GM12878 (cell line): Measurements from ENCODE around the gene ZDHHC14. TPM values are rescaled to one million over a fixed set of nuclear protein-coding genes. Genes with fewer than 3 reads are reported as not detected.

Experiments used
- BACH1 ChIP-seq: fragments of 450-650 bp; IDR thresholded peaks from 2 replicates; pipeline ENCODE4 v1.6.1; 2017; ENCODE audit warnings: mild to moderate bottlenecking, borderline replicate concordance
- BCL11A ChIP-seq: IDR thresholded peaks from 2 replicates; pipeline ENCODE4 v1.6.1; 2011; ENCODE audit warnings: low read depth, low read length
- EP300 ChIP-seq, 2 experiments: fragments of 150-350 bp in 1 of 2; IDR thresholded peaks; 2 replicates each; pipeline ENCODE4 v1.6.1; 2011 to 2012; ENCODE audit warnings: low read depth in 2 of 2, low read length in 2 of 2, borderline replicate concordance in 1 of 2, improper control_type of control experiment in 1 of 2, inconsistent platforms in 1 of 2; ENCODE audit not compliant: control insufficient read depth in 1 of 2
- ETV6 ChIP-seq, 2 experiments: fragments of 450-650 bp in 1 of 2; IDR thresholded peaks in 1 of 2; conservative IDR thresholded peaks in 1 of 2; 2 replicates each; pipeline ENCODE4 v1.6.1; 2014; ENCODE audit warnings: antibody characterized with exemption in 1 of 2, borderline replicate concordance in 1 of 2, low read depth in 1 of 2, mild to moderate bottlenecking in 1 of 2, moderate library complexity in 1 of 2
- FOXM1 ChIP-seq: IDR thresholded peaks from 2 replicates; pipeline ENCODE4 v1.6.1; 2012; ENCODE audit warnings: low read depth, mild to moderate bottlenecking, inconsistent platforms, low read length, moderate library complexity
- KLF5 ChIP-seq: fragments of 450-650 bp; IDR thresholded peaks from 2 replicates; pipeline ENCODE4 v1.6.1; 2014; ENCODE audit warnings: mild to moderate bottlenecking; ENCODE audit not compliant: partially characterized antibody
- MTA3 ChIP-seq: IDR thresholded peaks from 2 replicates; pipeline ENCODE4 v1.6.1; 2012; ENCODE audit warnings: low read length, inconsistent platforms, borderline replicate concordance
- NFXL1 ChIP-seq: fragments of 450-650 bp; IDR thresholded peaks from 2 replicates; pipeline ENCODE4 v1.6.1; 2017; ENCODE audit warnings: antibody characterized with exemption, mild to moderate bottlenecking, borderline replicate concordance
- POU2F2 ChIP-seq: IDR thresholded peaks from 3 replicates; pipeline ENCODE4 v1.6.1; 2011; ENCODE audit warnings: low read depth, mild to moderate bottlenecking, low read length, borderline replicate concordance
- RB1 ChIP-seq: fragments of 450-650 bp; formaldehyde crosslinking; IDR thresholded peaks from 2 replicates; pipeline ENCODE4 v1.6.1; 2017; ENCODE audit warnings: mild to moderate bottlenecking, borderline replicate concordance
- WRNIP1 ChIP-seq: IDR thresholded peaks from 2 replicates; pipeline ENCODE4 v1.6.1; 2011; ENCODE audit warnings: low read depth, low read length, improper control_type of control experiment, borderline replicate concordance
- ZNF217 ChIP-seq: fragments of 450-650 bp; IDR thresholded peaks from 2 replicates; pipeline ENCODE4 v1.6.1; 2017; ENCODE audit warnings: antibody characterized with exemption, mild to moderate bottlenecking
- ZNF274 ChIP-seq: IDR thresholded peaks from one replicate; pipeline ENCODE4 v1.8.0; 2011; ENCODE audit not compliant: insufficient read length, insufficient read depth
- ZSCAN29 ChIP-seq: fragments of 450-650 bp; IDR thresholded peaks from 2 replicates; pipeline ENCODE4 v1.6.1; 2017; ENCODE audit warnings: mild to moderate bottlenecking, moderate library complexity
- polyA plus RNA-seq, 11 experiments: library from polyadenylated mRNA; depleted of rRNA in 4 of 11; unstranded in 6 of 11; stranded (reverse) in 5 of 11; fragments of >200 nt; fragmentation: Nextera tagmentation in 4 of 11; fragmentation: Illumina TruSeq in 1 of 11; extraction: Ambion mirVana in 4 of 11; extraction: Trizol in 1 of 11; gene quantifications; 1 replicate in 1 of 11; 2 replicates in 10 of 11; pipeline versions ENCODE4 v1.2.1 to v1.2.3, GENCODE V29; 2011 to 2016; ENCODE audit warnings: inconsistent platforms in 2 of 11, missing spikeins in 2 of 11, low read depth in 1 of 11
- total RNA-seq, 4 experiments: library from RNA; depleted of rRNA in 3 of 4; stranded (reverse); fragments of >200 nt in 3 of 4; fragmentation: Illumina TruSeq in 1 of 4; extraction: Trizol in 1 of 4; gene quantifications; 2 replicates each; pipeline versions ENCODE4 v1.2.1 to v1.2.3, GENCODE V29; 2013 to 2021
- TF ChIP-seq, protein P1 (sequence below): IDR thresholded peaks from 2 replicates; pipeline ENCODE4 v1.6.1; 2012; ENCODE audit warnings: low read length, inconsistent platforms

ZDHHC14 gene
- total and polyA plus RNA-seq, 10 of the 15 experiments (the other 5 are each of a cell fraction or from before 2014, with no cell fraction given), result 0.15 to 16.0 (median 0.76) TPM; not detected in 1

DNA sequence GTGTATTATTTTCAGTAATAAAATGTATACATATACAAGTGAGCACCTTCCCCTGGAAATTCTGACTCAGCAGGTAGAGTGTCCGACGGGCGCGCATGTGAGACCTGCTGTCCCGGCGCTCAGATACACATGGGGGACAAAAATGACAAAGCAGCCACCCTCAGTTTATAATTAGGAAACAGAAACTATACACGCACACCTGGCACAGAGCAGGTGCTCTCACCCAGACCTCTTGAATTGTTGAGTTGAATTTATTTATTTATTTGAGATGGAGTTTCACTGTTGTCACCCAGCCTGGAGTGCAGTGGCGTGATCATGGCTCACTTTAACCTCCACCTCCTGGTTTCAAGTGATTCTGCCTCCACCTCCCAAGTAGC, 180.4 kb downstream of the ZDHHC14 start (continued):
- TF ChIP-seq NFXL1 (no peak), ZNF217 (no peak; the same call in 1 of the 2 replicates), FOXM1 (0 out of 2 replicates have a peak, but pooled peaks have one; percentile 19), EP300 (IDR thresholded peaks at IDR 0.05; ENCODE audit: borderline replicate concordance in 1 of 2, control insufficient read depth in 1 of 2, low read depth in 2 of 2, low read length in 2 of 2) (peak; percentile 33 to 79; a peak in 2 of 4 replicates), MTA3 (0 out of 2 replicates have a peak, but pooled peaks have one; percentile 6), BACH1 (peak; percentile 40), KLF5 (no peak), BCL11A (peak; percentile 60; the same call in 1 of the 2 replicates), ETV6 (conservative IDR thresholded peaks at IDR 0.05 in 1 of 2, IDR thresholded peaks at IDR 0.05 in 1 of 2; ENCODE audit: borderline replicate concordance in 1 of 2, low read depth in 1 of 2) (0 out of 4 replicates have a peak, but pooled peaks of 1 of the 2 experiments have one; percentile 16), ZSCAN29 (no peak), ZNF274 (no peak), WRNIP1 (no peak), RB1 (0 out of 2 replicates have a peak, but pooled peaks have one; percentile 18), POU2F2 (no peak)
- TF ChIP-seq, protein P1, sequence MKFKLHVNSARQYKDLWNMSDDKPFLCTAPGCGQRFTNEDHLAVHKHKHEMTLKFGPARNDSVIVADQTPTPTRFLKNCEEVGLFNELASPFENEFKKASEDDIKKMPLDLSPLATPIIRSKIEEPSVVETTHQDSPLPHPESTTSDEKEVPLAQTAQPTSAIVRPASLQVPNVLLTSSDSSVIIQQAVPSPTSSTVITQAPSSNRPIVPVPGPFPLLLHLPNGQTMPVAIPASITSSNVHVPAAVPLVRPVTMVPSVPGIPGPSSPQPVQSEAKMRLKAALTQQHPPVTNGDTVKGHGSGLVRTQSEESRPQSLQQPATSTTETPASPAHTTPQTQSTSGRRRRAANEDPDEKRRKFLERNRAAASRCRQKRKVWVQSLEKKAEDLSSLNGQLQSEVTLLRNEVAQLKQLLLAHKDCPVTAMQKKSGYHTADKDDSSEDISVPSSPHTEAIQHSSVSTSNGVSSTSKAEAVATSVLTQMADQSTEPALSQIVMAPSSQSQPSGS, result no peak
- TF ChIP-seq, all 136 proteins: peak for 16
